SK-N-SH (cell line): ENCODE data around the gene SKIL.

Experiments used
- EP300 ChIP-seq, 2 experiments: IDR thresholded peaks; 2 replicates each; pipeline versions ENCODE4 v1.4.0 to v1.6.1; 2012; ENCODE audit warnings: borderline replicate concordance in 1 of 2, low read depth in 1 of 2, low read length in 1 of 2
- NFIC ChIP-seq: IDR thresholded peaks from 2 replicates; pipeline ENCODE4 v1.4.0; 2012; ENCODE audit warnings: borderline replicate concordance
- POLR2AphosphoS5 ChIP-seq: IDR thresholded peaks from 2 replicates; pipeline ENCODE4 v1.6.1; 2012; ENCODE audit warnings: low read depth, low read length
- TAF1 ChIP-seq: IDR thresholded peaks from 2 replicates; pipeline ENCODE4 v1.6.1; 2012; ENCODE audit warnings: low read depth, mild to moderate bottlenecking, low read length, moderate library complexity, borderline replicate concordance
- TCF12 ChIP-seq: IDR thresholded peaks from 2 replicates; pipeline ENCODE4 v1.4.0; 2012
- TF ChIP-seq, protein P1 (sequence below): fragments of 200-600 bp; sonication (generic); IDR thresholded peaks from 2 replicates; pipeline ENCODE4 v1.6.1; 2017; ENCODE audit warnings: antibody characterized with exemption, mild to moderate bottlenecking, moderate library complexity
- TF ChIP-seq, protein P2 (sequence below): IDR thresholded peaks from 2 replicates; pipeline ENCODE4 v1.6.1; 2012; ENCODE audit warnings: mild to moderate bottlenecking, low read depth, low read length, moderate library complexity

DNA sequence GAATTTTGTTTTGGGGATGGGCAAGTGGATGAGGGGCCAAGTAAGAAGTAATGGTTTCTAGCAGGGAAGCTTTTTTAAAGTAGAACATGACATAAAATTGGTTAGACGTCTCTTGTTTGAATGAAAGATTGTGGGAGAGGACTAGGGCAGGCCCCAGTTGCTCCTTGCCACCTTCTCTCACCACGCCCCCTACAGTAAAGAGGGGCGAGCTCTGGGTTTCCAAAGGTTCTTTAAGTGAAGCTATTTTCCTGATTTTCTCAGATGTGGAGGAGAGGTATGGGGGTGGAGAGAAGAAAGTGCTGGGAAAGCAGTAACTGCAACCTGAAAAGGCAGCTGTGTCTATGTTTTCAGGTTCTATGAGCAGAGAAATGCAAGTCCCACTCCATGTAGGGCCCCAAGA is 32.6 kb upstream of the SKIL start:
- no peak for TF ChIP-seq EP300 (IDR thresholded peaks at IDR 0.05; ENCODE audit: borderline replicate concordance in 1 of 2, low read depth in 1 of 2, low read length in 1 of 2)
- TF ChIP-seq, protein P1, sequence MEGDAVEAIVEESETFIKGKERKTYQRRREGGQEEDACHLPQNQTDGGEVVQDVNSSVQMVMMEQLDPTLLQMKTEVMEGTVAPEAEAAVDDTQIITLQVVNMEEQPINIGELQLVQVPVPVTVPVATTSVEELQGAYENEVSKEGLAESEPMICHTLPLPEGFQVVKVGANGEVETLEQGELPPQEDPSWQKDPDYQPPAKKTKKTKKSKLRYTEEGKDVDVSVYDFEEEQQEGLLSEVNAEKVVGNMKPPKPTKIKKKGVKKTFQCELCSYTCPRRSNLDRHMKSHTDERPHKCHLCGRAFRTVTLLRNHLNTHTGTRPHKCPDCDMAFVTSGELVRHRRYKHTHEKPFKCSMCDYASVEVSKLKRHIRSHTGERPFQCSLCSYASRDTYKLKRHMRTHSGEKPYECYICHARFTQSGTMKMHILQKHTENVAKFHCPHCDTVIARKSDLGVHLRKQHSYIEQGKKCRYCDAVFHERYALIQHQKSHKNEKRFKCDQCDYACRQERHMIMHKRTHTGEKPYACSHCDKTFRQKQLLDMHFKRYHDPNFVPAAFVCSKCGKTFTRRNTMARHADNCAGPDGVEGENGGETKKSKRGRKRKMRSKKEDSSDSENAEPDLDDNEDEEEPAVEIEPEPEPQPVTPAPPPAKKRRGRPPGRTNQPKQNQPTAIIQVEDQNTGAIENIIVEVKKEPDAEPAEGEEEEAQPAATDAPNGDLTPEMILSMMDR, result no peak
- no peak for TF ChIP-seq POLR2AphosphoS5
- TF ChIP-seq, protein P2, sequence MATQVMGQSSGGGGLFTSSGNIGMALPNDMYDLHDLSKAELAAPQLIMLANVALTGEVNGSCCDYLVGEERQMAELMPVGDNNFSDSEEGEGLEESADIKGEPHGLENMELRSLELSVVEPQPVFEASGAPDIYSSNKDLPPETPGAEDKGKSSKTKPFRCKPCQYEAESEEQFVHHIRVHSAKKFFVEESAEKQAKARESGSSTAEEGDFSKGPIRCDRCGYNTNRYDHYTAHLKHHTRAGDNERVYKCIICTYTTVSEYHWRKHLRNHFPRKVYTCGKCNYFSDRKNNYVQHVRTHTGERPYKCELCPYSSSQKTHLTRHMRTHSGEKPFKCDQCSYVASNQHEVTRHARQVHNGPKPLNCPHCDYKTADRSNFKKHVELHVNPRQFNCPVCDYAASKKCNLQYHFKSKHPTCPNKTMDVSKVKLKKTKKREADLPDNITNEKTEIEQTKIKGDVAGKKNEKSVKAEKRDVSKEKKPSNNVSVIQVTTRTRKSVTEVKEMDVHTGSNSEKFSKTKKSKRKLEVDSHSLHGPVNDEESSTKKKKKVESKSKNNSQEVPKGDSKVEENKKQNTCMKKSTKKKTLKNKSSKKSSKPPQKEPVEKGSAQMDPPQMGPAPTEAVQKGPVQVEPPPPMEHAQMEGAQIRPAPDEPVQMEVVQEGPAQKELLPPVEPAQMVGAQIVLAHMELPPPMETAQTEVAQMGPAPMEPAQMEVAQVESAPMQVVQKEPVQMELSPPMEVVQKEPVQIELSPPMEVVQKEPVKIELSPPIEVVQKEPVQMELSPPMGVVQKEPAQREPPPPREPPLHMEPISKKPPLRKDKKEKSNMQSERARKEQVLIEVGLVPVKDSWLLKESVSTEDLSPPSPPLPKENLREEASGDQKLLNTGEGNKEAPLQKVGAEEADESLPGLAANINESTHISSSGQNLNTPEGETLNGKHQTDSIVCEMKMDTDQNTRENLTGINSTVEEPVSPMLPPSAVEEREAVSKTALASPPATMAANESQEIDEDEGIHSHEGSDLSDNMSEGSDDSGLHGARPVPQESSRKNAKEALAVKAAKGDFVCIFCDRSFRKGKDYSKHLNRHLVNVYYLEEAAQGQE, result no peak
- TF ChIP-seq TCF12, result no peak
- TF ChIP-seq NFIC, result no peak
- no peak for TF ChIP-seq TAF1
